ENCODE results near the gene PAK5.

- no peak for TF ChIP-seq CTCF (IDR thresholded peaks at IDR 0.05)
- no peak for TF ChIP-seq POLR2A (IDR thresholded peaks at IDR 0.05)
Measured at GRCh38 chr20:9817654-9818053, 21.2 kb downstream of the PAK5 start.

Measured in uterus (tissue), 2 donors.